GM23338 (cell line): ENCODE data around the gene WIF1. TPM values are rescaled to one million over a fixed set of nuclear protein-coding genes. Genes with fewer than 3 reads are reported as not detected.

Experiments used
- ATAC-seq: fragments of 200-7000 bp; cut with Tn5 transposase; 3 replicates; pipeline ENCODE4 v1.9.1; 2020
- DNase-seq: peaks from one replicate; pipeline ENCODE4 v3.0.0-alpha.2; 2015; ENCODE audit warnings: low spot score
- H2AFZ ChIP-seq: fragments of 200-600 bp; sonication (generic); 2 replicates; pipeline ENCODE4 v1.8.0; 2016; ENCODE audit warnings: antibody characterized with exemption, mild to moderate bottlenecking, moderate library complexity
- H3F3A ChIP-seq: fragments of 200-600 bp; sonication (generic); replicated peaks from 2 replicates; pipeline ENCODE4 v1.8.0; 2017; ENCODE audit warnings: antibody characterized with exemption, mixed run types, low read depth
- H3K27ac ChIP-seq: fragments of 200-600 bp; sonication (generic); 2 replicates; pipeline ENCODE4 v1.6.1; 2016; ENCODE audit warnings: low read depth
- H3K27me3 ChIP-seq: fragments of 200-600 bp; sonication (generic); 2 replicates; pipeline ENCODE4 v1.8.0; 2016; ENCODE audit warnings: mild to moderate bottlenecking, mixed run types, moderate library complexity; ENCODE audit not compliant: insufficient read depth
- H3K36me3 ChIP-seq: fragments of 200-600 bp; sonication (generic); 2 replicates; pipeline ENCODE4 v1.8.0; 2016; ENCODE audit warnings: mild to moderate bottlenecking; ENCODE audit not compliant: insufficient read depth
- H3K4me1 ChIP-seq: fragments of 200-600 bp; sonication (generic); 2 replicates; pipeline ENCODE4 v1.8.0; 2016; ENCODE audit warnings: mild to moderate bottlenecking, moderate library complexity; ENCODE audit not compliant: insufficient read depth
- H3K4me2 ChIP-seq: fragments of 200-600 bp; sonication (generic); 2 replicates; pipeline ENCODE4 v1.7.1; 2017; ENCODE audit warnings: mixed run types
- H3K4me3 ChIP-seq: fragments of 200-600 bp; sonication (generic); 2 replicates; pipeline ENCODE4 v1.6.1; 2016; ENCODE audit warnings: mixed run types
- H3K79me2 ChIP-seq: fragments of 200-600 bp; sonication (generic); replicated peaks from 2 replicates; pipeline ENCODE4 v1.8.0; 2017; ENCODE audit warnings: mild to moderate bottlenecking; ENCODE audit not compliant: insufficient read depth
- H3K9me2 ChIP-seq: fragments of 200-600 bp; sonication (generic); 2 replicates; pipeline ENCODE4 v1.8.0; 2017; ENCODE audit not compliant: insufficient read depth
- H4K20me1 ChIP-seq: fragments of 200-600 bp; sonication (generic); replicated peaks from 2 replicates; pipeline ENCODE4 v1.8.0; 2017; ENCODE audit warnings: mild to moderate bottlenecking; ENCODE audit not compliant: insufficient read depth
- H3K27ac Mint-ChIP-seq: 2 replicates; pipeline ENCODE4 v1.8.0; 2020; ENCODE audit warnings: inconsistent platforms, mild to moderate bottlenecking, moderate library complexity, mixed read lengths
- H3K27me3 Mint-ChIP-seq: 3 replicates; pipeline ENCODE4 v1.8.0; 2022; ENCODE audit warnings: low read depth, mild to moderate bottlenecking, moderate library complexity, mixed read lengths, inconsistent platforms; ENCODE audit not compliant: insufficient read depth, poor library complexity
- H3K36me3 Mint-ChIP-seq: 3 replicates; pipeline ENCODE4 v1.8.0; 2021; ENCODE audit warnings: low read depth, mild to moderate bottlenecking, inconsistent platforms, moderate library complexity, mixed read lengths
- H3K4me1 Mint-ChIP-seq: 3 replicates; pipeline ENCODE4 v1.8.0; 2020; ENCODE audit warnings: mild to moderate bottlenecking, inconsistent platforms, mixed read lengths
- H3K4me3 Mint-ChIP-seq: 3 replicates; pipeline ENCODE4 v1.8.0; 2021; ENCODE audit warnings: moderate library complexity, mild to moderate bottlenecking, inconsistent platforms, mixed read lengths
- H3K9me3 Mint-ChIP-seq: 3 replicates; pipeline ENCODE4 v1.8.0; 2020; ENCODE audit warnings: moderate library complexity, mild to moderate bottlenecking, inconsistent platforms, mixed read lengths
- CREB1 ChIP-seq: fragments of 250-450 bp; sonication (Bioruptor Pico); IDR thresholded peaks from 2 replicates; pipeline ENCODE4 v1.5.0; 2020; ENCODE audit warnings: low read depth, mild to moderate bottlenecking, moderate library complexity
- EZH2 ChIP-seq: fragments of 200-600 bp; sonication (generic); IDR thresholded peaks from one replicate; pipeline ENCODE4 v1.8.0; 2017; ENCODE audit warnings: antibody characterized with exemption, mild to moderate bottlenecking, low read depth; ENCODE audit not compliant: unreplicated experiment
- EZH2phosphoT487 ChIP-seq: fragments of 200-600 bp; sonication (generic); IDR thresholded peaks from one replicate; pipeline ENCODE4 v1.8.1; 2018; ENCODE audit warnings: antibody characterized with exemption; ENCODE audit not compliant: unreplicated experiment
- NANOG ChIP-seq: IDR thresholded peaks from 2 replicates; pipeline ENCODE4 v1.6.1; 2016; ENCODE audit warnings: antibody characterized with exemption, borderline replicate concordance
- POLR2AphosphoS5 ChIP-seq: IDR thresholded peaks from 2 replicates; pipeline ENCODE4 v1.6.1; 2016; ENCODE audit warnings: antibody characterized with exemption, low read depth
- STAT1 ChIP-seq: IDR thresholded peaks from one replicate; pipeline ENCODE4 v1.6.1; 2016; ENCODE audit warnings: antibody characterized with exemption; ENCODE audit not compliant: unreplicated experiment
- ZNF114 ChIP-seq: fragments of 250-450 bp; sonication (Bioruptor Pico); IDR thresholded peaks from 2 replicates; pipeline ENCODE4 v1.5.0; 2020; ENCODE audit warnings: mild to moderate bottlenecking, moderate library complexity
- ZNF331 ChIP-seq: fragments of 250-450 bp; sonication (Bioruptor Pico); IDR thresholded peaks from 2 replicates; pipeline ENCODE4 v1.5.0; 2020; ENCODE audit warnings: low read depth, mild to moderate bottlenecking, moderate library complexity
- polyA plus RNA-seq: library from polyadenylated mRNA; unstranded; fragments of >200 nt; fragmentation: Nextera tagmentation; extraction: Ambion mirVana; gene quantifications from 2 replicates; pipeline ENCODE4 v1.2.1, GENCODE V29; 2016
- total RNA-seq: library from RNA; depleted of rRNA; stranded (reverse); fragments of >200 nt; shearing (Covaris generic); gene quantifications from 2 replicates; pipeline ENCODE4 v1.2.3, GENCODE V29; 2014
- TF ChIP-seq, protein P1 (sequence below): IDR thresholded peaks from 2 replicates; pipeline ENCODE4 v1.6.1; 2016; ENCODE audit warnings: antibody characterized with exemption
- TF ChIP-seq, protein P2 (sequence below), 2 experiments: fragments of 200-600 bp in 1 of 2; sonication (generic) in 1 of 2; conservative IDR thresholded peaks; 2 replicates each; pipeline versions ENCODE4 v1.5.1 to v1.6.1; 2016 to 2017; ENCODE audit warnings: antibody characterized with exemption in 2 of 2, low read depth in 2 of 2, mild to moderate bottlenecking in 2 of 2, moderate library complexity in 1 of 2
- TF ChIP-seq, protein P3 (sequence below): fragments of 250-450 bp; sonication (Bioruptor Pico); IDR thresholded peaks from 2 replicates; pipeline ENCODE4 v1.5.0; 2020; ENCODE audit warnings: mild to moderate bottlenecking, moderate library complexity
- TF ChIP-seq, protein P4 (sequence below): IDR thresholded peaks from one replicate; pipeline ENCODE4 v1.6.1; 2018; ENCODE audit warnings: antibody characterized with exemption; ENCODE audit not compliant: unreplicated experiment

The WIF1 gene
- total and polyA plus RNA-seq, 2 experiments from 2014 or later = 4.1 to 4.2 TPM

DNA sequence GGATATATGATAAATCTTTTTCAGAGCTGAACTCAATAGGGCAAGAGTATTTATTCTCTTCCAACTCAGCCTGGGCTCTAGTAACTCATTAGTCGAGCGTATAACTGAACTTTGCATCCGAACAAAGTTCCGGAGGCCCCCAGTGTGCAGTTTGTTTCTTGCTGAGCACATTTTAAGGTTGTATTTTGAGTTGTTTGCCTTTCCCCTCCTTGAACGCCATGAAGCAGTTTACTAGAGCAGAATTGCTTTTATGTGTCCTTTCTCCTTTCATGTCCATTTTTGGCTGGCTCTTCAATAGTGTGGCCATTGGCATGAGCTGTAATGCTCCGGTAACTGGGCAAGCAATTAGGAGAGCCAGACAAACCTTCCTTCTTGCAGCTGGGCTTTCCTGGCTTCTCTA is 105.3 kb downstream of the WIF1 start:
- Mint-ChIP-seq H3K4me1 (peaks cover 9% of the 10 kb centered on the region; the same call in 2 of the 3 replicates), H3K27me3 (no peaks in the 10 kb centered on the region), H3K4me3 (no peak overlapping the region), H3K36me3 (no peaks in the 10 kb centered on the region), H3K27ac (no peak overlapping the region), H3K9me3 (no peaks in the 10 kb centered on the region)
- peaks cover 18% of the 10 kb centered on the region for H3K9me2 ChIP-seq
- H3K27me3 ChIP-seq = no peaks in the 10 kb centered on the region
- ATAC-seq (no peak), DNase-seq (no peak)
- H3K27ac ChIP-seq = no peak overlapping the region
- no peaks in the 10 kb centered on the region for H3K36me3 ChIP-seq
- TF ChIP-seq STAT1 (no peak), ZNF114 (CRISPR knock-in tag) (no peak), EZH2phosphoT487 (no peak), CREB1 (CRISPR knock-in tag) (no peak), POLR2AphosphoS5 (no peak), ZNF331 (CRISPR knock-in tag) (no peak), EZH2 (no peak), NANOG (no peak)
- TF ChIP-seq, protein P1, sequence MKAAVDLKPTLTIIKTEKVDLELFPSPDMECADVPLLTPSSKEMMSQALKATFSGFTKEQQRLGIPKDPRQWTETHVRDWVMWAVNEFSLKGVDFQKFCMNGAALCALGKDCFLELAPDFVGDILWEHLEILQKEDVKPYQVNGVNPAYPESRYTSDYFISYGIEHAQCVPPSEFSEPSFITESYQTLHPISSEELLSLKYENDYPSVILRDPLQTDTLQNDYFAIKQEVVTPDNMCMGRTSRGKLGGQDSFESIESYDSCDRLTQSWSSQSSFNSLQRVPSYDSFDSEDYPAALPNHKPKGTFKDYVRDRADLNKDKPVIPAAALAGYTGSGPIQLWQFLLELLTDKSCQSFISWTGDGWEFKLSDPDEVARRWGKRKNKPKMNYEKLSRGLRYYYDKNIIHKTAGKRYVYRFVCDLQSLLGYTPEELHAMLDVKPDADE = no peak
- TF ChIP-seq, protein P2, sequence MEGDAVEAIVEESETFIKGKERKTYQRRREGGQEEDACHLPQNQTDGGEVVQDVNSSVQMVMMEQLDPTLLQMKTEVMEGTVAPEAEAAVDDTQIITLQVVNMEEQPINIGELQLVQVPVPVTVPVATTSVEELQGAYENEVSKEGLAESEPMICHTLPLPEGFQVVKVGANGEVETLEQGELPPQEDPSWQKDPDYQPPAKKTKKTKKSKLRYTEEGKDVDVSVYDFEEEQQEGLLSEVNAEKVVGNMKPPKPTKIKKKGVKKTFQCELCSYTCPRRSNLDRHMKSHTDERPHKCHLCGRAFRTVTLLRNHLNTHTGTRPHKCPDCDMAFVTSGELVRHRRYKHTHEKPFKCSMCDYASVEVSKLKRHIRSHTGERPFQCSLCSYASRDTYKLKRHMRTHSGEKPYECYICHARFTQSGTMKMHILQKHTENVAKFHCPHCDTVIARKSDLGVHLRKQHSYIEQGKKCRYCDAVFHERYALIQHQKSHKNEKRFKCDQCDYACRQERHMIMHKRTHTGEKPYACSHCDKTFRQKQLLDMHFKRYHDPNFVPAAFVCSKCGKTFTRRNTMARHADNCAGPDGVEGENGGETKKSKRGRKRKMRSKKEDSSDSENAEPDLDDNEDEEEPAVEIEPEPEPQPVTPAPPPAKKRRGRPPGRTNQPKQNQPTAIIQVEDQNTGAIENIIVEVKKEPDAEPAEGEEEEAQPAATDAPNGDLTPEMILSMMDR (conservative IDR thresholded peaks at IDR 0.05; ENCODE audit: low read depth in 2 of 2) = no peak
- TF ChIP-seq, protein P3, sequence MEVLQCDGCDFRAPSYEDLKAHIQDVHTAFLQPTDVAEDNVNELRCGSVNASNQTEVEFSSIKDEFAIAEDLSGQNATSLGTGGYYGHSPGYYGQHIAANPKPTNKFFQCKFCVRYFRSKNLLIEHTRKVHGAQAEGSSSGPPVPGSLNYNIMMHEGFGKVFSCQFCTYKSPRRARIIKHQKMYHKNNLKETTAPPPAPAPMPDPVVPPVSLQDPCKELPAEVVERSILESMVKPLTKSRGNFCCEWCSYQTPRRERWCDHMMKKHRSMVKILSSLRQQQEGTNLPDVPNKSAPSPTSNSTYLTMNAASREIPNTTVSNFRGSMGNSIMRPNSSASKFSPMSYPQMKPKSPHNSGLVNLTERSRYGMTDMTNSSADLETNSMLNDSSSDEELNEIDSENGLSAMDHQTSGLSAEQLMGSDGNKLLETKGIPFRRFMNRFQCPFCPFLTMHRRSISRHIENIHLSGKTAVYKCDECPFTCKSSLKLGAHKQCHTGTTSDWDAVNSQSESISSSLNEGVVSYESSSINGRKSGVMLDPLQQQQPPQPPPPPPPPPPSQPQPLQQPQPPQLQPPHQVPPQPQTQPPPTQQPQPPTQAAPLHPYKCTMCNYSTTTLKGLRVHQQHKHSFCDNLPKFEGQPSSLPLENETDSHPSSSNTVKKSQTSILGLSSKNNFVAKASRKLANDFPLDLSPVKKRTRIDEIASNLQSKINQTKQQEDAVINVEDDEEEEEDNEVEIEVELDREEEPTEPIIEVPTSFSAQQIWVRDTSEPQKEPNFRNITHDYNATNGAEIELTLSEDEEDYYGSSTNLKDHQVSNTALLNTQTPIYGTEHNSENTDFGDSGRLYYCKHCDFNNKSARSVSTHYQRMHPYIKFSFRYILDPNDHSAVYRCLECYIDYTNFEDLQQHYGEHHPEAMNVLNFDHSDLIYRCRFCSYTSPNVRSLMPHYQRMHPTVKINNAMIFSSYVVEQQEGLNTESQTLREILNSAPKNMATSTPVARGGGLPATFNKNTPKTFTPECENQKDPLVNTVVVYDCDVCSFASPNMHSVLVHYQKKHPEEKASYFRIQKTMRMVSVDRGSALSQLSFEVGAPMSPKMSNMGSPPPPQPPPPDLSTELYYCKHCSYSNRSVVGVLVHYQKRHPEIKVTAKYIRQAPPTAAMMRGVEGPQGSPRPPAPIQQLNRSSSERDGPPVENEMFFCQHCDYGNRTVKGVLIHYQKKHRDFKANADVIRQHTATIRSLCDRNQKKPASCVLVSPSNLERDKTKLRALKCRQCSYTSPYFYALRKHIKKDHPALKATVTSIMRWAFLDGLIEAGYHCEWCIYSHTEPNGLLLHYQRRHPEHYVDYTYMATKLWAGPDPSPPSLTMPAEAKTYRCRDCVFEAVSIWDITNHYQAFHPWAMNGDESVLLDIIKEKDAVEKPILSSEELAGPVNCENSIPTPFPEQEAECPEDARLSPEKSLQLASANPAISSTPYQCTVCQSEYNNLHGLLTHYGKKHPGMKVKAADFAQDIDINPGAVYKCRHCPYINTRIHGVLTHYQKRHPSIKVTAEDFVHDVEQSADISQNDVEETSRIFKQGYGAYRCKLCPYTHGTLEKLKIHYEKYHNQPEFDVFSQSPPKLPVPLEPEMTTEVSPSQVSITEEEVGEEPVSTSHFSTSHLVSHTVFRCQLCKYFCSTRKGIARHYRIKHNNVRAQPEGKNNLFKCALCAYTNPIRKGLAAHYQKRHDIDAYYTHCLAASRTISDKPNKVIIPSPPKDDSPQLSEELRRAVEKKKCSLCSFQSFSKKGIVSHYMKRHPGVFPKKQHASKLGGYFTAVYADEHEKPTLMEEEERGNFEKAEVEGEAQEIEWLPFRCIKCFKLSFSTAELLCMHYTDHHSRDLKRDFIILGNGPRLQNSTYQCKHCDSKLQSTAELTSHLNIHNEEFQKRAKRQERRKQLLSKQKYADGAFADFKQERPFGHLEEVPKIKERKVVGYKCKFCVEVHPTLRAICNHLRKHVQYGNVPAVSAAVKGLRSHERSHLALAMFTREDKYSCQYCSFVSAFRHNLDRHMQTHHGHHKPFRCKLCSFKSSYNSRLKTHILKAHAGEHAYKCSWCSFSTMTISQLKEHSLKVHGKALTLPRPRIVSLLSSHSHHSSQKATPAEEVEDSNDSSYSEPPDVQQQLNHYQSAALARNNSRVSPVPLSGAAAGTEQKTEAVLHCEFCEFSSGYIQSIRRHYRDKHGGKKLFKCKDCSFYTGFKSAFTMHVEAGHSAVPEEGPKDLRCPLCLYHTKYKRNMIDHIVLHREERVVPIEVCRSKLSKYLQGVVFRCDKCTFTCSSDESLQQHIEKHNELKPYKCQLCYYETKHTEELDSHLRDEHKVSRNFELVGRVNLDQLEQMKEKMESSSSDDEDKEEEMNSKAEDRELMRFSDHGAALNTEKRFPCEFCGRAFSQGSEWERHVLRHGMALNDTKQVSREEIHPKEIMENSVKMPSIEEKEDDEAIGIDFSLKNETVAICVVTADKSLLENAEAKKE = no peak
- TF ChIP-seq, protein P4, sequence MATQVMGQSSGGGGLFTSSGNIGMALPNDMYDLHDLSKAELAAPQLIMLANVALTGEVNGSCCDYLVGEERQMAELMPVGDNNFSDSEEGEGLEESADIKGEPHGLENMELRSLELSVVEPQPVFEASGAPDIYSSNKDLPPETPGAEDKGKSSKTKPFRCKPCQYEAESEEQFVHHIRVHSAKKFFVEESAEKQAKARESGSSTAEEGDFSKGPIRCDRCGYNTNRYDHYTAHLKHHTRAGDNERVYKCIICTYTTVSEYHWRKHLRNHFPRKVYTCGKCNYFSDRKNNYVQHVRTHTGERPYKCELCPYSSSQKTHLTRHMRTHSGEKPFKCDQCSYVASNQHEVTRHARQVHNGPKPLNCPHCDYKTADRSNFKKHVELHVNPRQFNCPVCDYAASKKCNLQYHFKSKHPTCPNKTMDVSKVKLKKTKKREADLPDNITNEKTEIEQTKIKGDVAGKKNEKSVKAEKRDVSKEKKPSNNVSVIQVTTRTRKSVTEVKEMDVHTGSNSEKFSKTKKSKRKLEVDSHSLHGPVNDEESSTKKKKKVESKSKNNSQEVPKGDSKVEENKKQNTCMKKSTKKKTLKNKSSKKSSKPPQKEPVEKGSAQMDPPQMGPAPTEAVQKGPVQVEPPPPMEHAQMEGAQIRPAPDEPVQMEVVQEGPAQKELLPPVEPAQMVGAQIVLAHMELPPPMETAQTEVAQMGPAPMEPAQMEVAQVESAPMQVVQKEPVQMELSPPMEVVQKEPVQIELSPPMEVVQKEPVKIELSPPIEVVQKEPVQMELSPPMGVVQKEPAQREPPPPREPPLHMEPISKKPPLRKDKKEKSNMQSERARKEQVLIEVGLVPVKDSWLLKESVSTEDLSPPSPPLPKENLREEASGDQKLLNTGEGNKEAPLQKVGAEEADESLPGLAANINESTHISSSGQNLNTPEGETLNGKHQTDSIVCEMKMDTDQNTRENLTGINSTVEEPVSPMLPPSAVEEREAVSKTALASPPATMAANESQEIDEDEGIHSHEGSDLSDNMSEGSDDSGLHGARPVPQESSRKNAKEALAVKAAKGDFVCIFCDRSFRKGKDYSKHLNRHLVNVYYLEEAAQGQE = no peak
- peaks cover 2% of the 10 kb centered on the region; the same call in 1 of the 2 replicates for H3K4me1 ChIP-seq
- no peaks in the 10 kb centered on the region for H4K20me1 ChIP-seq
- H2AFZ ChIP-seq = 0 out of 2 replicates have a peak overlapping the region, but pooled peaks have one; percentile 29
- no peaks in the 10 kb centered on the region for H3K79me2 ChIP-seq
- no peaks in the 10 kb centered on the region for H3F3A ChIP-seq
- no peak overlapping the region for H3K4me2 ChIP-seq
- H3K4me3 ChIP-seq = no peak overlapping the region
